Omental fat pad (tissue), 4 donors: ENCODE data around the gene RFC2. TPM values are rescaled to one million over a fixed set of nuclear protein-coding genes. Genes with fewer than 3 reads are reported as not detected.

Experiments used
- ATAC-seq: fragments of 150-250 bp; one replicate; pipeline ENCODE4 v1.9.1; 2016; ENCODE audit warnings: mild to moderate bottlenecking, moderate library complexity; ENCODE audit not compliant: low FRiP score
- DNase-seq: peaks from one replicate; pipeline ENCODE4 v3.0.0-alpha.2; 2019; ENCODE audit warnings: low spot score
- small RNA-seq: library from RNA; depleted of rRNA; stranded (forward); fragments of <200 nt; gene quantifications from one replicate; pipeline ENCODE3, GENCODE V24; 2016
- total RNA-seq, 4 donors: library from RNA; depleted of rRNA; stranded (reverse); fragments of >200 nt; gene quantifications; one replicate each; pipeline ENCODE4 v1.1.0, GENCODE V29; 2016
- TF ChIP-seq, protein P1 (sequence below), 3 donors: fragments of 450-650 bp; IDR thresholded peaks; one replicate each; pipeline ENCODE4 v1.5.1; 2016 to 2017; ENCODE audit warnings: antibody characterized with exemption in 3 of 3, mild to moderate bottlenecking in 3 of 3, moderate library complexity in 2 of 3

RFC2 gene
- total RNA-seq, 4 donors from 2014 or later: 10.9 to 14.8 (median 12.3) TPM

DNA sequence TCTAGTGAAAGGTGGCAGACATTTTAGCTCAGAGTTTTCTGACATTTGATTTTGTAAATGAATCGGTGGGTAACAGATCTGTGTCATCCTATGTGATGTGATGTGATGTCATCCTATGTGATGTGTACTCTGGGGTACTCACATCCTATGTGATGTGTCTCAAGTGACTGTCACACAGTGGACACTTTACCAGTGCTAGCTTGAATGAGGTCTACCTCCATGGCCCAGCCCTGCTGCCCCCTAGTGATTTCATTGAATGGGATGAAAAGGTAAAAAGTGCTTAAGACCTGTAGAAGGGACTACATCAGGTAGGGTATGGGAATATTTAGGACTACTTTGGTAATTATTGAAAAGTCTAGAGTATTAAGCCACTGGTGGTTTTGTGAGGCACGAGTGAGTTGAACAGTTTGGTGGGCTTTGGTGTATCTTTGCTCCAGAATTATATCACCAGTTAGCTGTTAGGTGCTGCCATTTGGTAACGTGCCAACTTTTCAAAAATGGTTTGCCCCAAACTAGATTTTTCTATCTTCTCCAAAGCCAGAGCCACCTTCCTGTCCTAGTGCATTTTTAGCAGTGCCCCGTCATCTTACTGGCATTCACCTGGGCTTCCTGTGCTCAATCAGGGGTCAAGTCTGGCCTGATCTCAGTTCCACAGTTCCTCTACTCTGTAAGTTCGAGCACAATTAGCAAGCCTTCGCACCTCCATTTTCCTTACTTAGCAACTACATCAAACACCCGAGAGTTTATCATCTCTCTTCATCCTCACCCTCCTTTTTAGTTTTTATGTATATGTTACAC lies 70.3 kb downstream of the RFC2 start:
- TF ChIP-seq, protein P1, sequence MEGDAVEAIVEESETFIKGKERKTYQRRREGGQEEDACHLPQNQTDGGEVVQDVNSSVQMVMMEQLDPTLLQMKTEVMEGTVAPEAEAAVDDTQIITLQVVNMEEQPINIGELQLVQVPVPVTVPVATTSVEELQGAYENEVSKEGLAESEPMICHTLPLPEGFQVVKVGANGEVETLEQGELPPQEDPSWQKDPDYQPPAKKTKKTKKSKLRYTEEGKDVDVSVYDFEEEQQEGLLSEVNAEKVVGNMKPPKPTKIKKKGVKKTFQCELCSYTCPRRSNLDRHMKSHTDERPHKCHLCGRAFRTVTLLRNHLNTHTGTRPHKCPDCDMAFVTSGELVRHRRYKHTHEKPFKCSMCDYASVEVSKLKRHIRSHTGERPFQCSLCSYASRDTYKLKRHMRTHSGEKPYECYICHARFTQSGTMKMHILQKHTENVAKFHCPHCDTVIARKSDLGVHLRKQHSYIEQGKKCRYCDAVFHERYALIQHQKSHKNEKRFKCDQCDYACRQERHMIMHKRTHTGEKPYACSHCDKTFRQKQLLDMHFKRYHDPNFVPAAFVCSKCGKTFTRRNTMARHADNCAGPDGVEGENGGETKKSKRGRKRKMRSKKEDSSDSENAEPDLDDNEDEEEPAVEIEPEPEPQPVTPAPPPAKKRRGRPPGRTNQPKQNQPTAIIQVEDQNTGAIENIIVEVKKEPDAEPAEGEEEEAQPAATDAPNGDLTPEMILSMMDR (IDR thresholded peaks at IDR 0.05): no peak
- DNase-seq (no peak), ATAC-seq (no peak)

GRCh38 chr7:74183142-74183541 lies 71.1 kb downstream of the RFC2 start:
- TF ChIP-seq, protein P1 (IDR thresholded peaks at IDR 0.05): no peak
- ATAC-seq: no peak
- DNase-seq: no peak

GRCh38 chr7:74182453-74183090 lies 71.6 kb downstream of the RFC2 start:
- ATAC-seq (no peak), DNase-seq (no peak)
- TF ChIP-seq, protein P1 (IDR thresholded peaks at IDR 0.05): no peak

DNA sequence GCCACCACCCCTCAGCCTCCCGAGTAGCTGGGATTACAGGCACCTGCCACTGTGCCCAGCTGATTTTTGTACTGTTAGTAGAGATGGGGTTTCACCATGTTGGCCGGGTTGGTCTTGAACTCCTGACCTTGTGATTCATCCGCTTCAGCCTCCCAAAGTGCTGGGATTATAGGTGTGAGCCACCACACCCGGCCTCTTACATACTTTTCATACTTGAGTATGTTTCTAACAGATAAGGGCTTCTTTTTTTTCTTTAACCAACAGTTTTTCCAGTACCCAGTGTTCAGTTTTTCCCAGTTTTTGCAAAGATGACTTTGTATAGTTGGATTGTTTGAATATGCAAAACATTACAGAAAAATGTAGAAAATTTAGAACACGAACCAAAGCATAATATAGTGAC lies 72.4 kb downstream of the RFC2 start:
- TF ChIP-seq, protein P1 (IDR thresholded peaks at IDR 0.05): no peak
- no peak for ATAC-seq

More for the DNA sequence above, 72.4 kb downstream of the RFC2 start:
- no peak for DNase-seq

Small RNA genes within 50 kb of the gene (small RNA-seq; reads per million reads assigned to genes)
- not detected for gene MIR590

Other genes with a start within 250 kb of the RFC2 start
- gene ELN, start 226.2 kb downstream of the RFC2 start, total RNA-seq: 100 to 1,000 TPM in 2 of 4 donors, 10 to 100 TPM in 2; 61.2 to 133 (median 83.8) TPM
- gene LIMK1, start 170.6 kb downstream of the RFC2 start, total RNA-seq: 10 to 100 TPM; 10.4 to 31.0 (median 14.6) TPM
- gene EIF4H, start 80.0 kb downstream of the RFC2 start, total RNA-seq: 100 to 1,000 TPM; 195 to 284 (median 229) TPM
- gene LAT2, start 44.4 kb downstream of the RFC2 start, total RNA-seq: 10 to 100 TPM in 3 of 4 donors, 1 to 10 TPM in 1; 3.0 to 19.4 (median 16.5) TPM
- 10 to 100 TPM in 3 of 4 donors, 1 to 10 TPM in 1; 9.6 to 23.3 (median 16.4) TPM for gene CLIP2, start 35.0 kb upstream of the RFC2 start, total RNA-seq
- 10 to 100 TPM in 2 of 4 donors, 1 to 10 TPM in 2; 3.9 to 18.1 (median 11.0) TPM for gene GTF2IRD1, start 199.5 kb upstream of the RFC2 start, total RNA-seq